Activated CD4-positive, alpha-beta memory T cell treated with anti-CD3 and anti-CD28 coated beads for 36 hours (primary cell): Measurements from ENCODE around the gene CLEC4M. TPM values are rescaled to one million over a fixed set of nuclear protein-coding genes. Genes with fewer than 3 reads are reported as not detected.

Source experiments
- CTCF ChIA-PET: fragments of 350-600 bp; sonication (Branson Sonifier 250); formaldehyde crosslinking; loops from one replicate; lab custom pipeline; 2021; ENCODE audit warnings: antibody characterized with exemption, inconsistent platforms; lab: Charles Lee
- POLR2A ChIA-PET: fragments of 350-600 bp; sonication (Branson Sonifier 250); formaldehyde crosslinking; loops from one replicate; lab custom pipeline; 2021; ENCODE audit warnings: antibody characterized with exemption; lab: Charles Lee
- DNase-seq: peaks from one replicate; pipeline ENCODE4 v3.0.0-alpha.2; 2020
- H3K27ac Mint-ChIP-seq: one replicate; pipeline ENCODE4 v1.8.0; 2021; ENCODE audit warnings: mixed read lengths
- H3K27me3 Mint-ChIP-seq: one replicate; pipeline ENCODE4 v1.8.0; 2021; ENCODE audit warnings: mixed read lengths
- H3K36me3 Mint-ChIP-seq: one replicate; pipeline ENCODE4 v1.8.0; 2021; ENCODE audit warnings: mixed read lengths
- H3K4me1 Mint-ChIP-seq: one replicate; pipeline ENCODE4 v1.8.0; 2021; ENCODE audit warnings: low read depth, mixed read lengths
- H3K4me3 Mint-ChIP-seq: one replicate; pipeline ENCODE4 v1.8.0; 2021; ENCODE audit warnings: mild to moderate bottlenecking, mixed read lengths
- H3K9me3 Mint-ChIP-seq: one replicate; pipeline ENCODE4 v1.8.0; 2021; ENCODE audit warnings: mixed read lengths
- intact Hi-C: fragments of 100-400 bp; cut with micrococcal nuclease; formaldehyde crosslinking; loops from one replicate; pipeline ENCODE4 v1.15.1; 2023
- total RNA-seq, 2 experiments: library from RNA; stranded (reverse); gene quantifications; one replicate each; pipeline ENCODE4 v1.2.3, GENCODE V29; 2021

Gene CLEC4M
- total RNA-seq, 2 experiments from 2014 or later = not detected

- intact Hi-C loops = no loop called here
- Mint-ChIP-seq H3K27me3 (peaks cover 49% of the 10 kb centered on the region), H3K4me1 (peaks cover 9% of the 10 kb centered on the region), H3K27ac (no peak overlapping the region), H3K9me3 (no peaks in the 10 kb centered on the region), H3K4me3 (no peak overlapping the region), H3K36me3 (no peaks in the 10 kb centered on the region)
- ChIA-PET POLR2A (no interaction called here), CTCF (interaction anchor here (0.7 kb wide), 1 partner anchor 51 kb away, joined by 4 read pairs; the partner anchor contains the start of gene TRAPPC5)
- DNase-seq = no peak
Measured at GRCh38 chr19:7731615-7732014, 31.4 kb upstream of the CLEC4M start.

- no peak within 1 kb of the TSS for H3K27ac Mint-ChIP-seq
Measured at GRCh38 chr19:7732045-7732444, 31.0 kb upstream of the CLEC4M start, which contains the start of gene CLEC4G. TSS of gene CLEC4G (minus strand) at chr19:7732110. CDS start at chr19:7732102, 8 bp downstream.

GRCh38 chr19:7733376-7733775, 29.7 kb upstream of the CLEC4M start:
- Mint-ChIP-seq H3K4me3 (no peak overlapping the region), H3K27ac (no peak overlapping the region), H3K27me3 (peaks cover 43% of the 10 kb centered on the region), H3K4me1 (peaks cover 20% of the 10 kb centered on the region), H3K36me3 (no peaks in the 10 kb centered on the region), H3K9me3 (no peaks in the 10 kb centered on the region)
- no peak for DNase-seq
- CTCF ChIA-PET = no interaction called here
- POLR2A ChIA-PET = no interaction called here
- intact Hi-C loops = no loop called here

More at GRCh38 chr19:7732045-7732444, 31.0 kb upstream of the CLEC4M start, which contains the start of gene CLEC4G:
- Mint-ChIP-seq H3K36me3 (no peaks in the 10 kb centered on the region), H3K4me1 (peaks cover 11% of the 10 kb centered on the region), H3K4me3 (no peak within 1 kb of the TSS), H3K9me3 (no peaks in the 10 kb centered on the region), H3K27me3 (peaks cover 49% of the 10 kb centered on the region)
- no peak for DNase-seq
- ChIA-PET POLR2A (no interaction called here), CTCF (interaction anchor here (0.7 kb wide), 1 partner anchor 51 kb away, joined by 4 read pairs; the partner anchor contains the start of gene TRAPPC5)
- intact Hi-C loops = no loop called here

- H3K4me3 Mint-ChIP-seq = no peak overlapping the region
- H3K27me3 Mint-ChIP-seq = peaks cover 39% of the 10 kb centered on the region
- no peaks in the 10 kb centered on the region for H3K36me3 Mint-ChIP-seq
- CTCF ChIA-PET = no interaction called here
- intact Hi-C loops = no loop called here
- POLR2A ChIA-PET = no interaction called here
- no peaks in the 10 kb centered on the region for H3K9me3 Mint-ChIP-seq
- peaks cover 18% of the 10 kb centered on the region for H3K4me1 Mint-ChIP-seq
- DNase-seq = no peak
- H3K27ac Mint-ChIP-seq = no peak overlapping the region
Measured at GRCh38 chr19:7734220-7735203, 28.5 kb upstream of the CLEC4M start.

- POLR2A ChIA-PET = interaction anchor here (0.7 kb wide), 1 partner anchor 12 kb away, joined by 4 read pairs; no protein-coding TSS in a partner anchor
Measured at GRCh38 chr19:7736148-7736547, 26.9 kb upstream of the CLEC4M start.

GRCh38 chr19:7737215-7737614, 25.8 kb upstream of the CLEC4M start:
- CTCF ChIA-PET = interaction anchor here (1.5 kb wide), 1 partner anchor 14 kb away, joined by 4 read pairs; no protein-coding TSS in a partner anchor
- intact Hi-C loops = no loop called here
- Mint-ChIP-seq H3K36me3 (no peaks in the 10 kb centered on the region), H3K4me1 (peaks cover 11% of the 10 kb centered on the region), H3K27ac (no peak overlapping the region), H3K27me3 (peaks cover 41% of the 10 kb centered on the region), H3K9me3 (no peaks in the 10 kb centered on the region), H3K4me3 (no peak overlapping the region)
- POLR2A ChIA-PET = interaction anchor here (0.7 kb wide), 1 partner anchor 314 kb away, joined by 4 read pairs; no protein-coding TSS in a partner anchor
- DNase-seq = peak; percentile 14

More at GRCh38 chr19:7736148-7736547, 26.9 kb upstream of the CLEC4M start:
- no peak for DNase-seq
- Mint-ChIP-seq H3K9me3 (no peaks in the 10 kb centered on the region), H3K36me3 (no peaks in the 10 kb centered on the region), H3K4me1 (peaks cover 11% of the 10 kb centered on the region), H3K27me3 (peaks cover 44% of the 10 kb centered on the region), H3K27ac (no peak overlapping the region), H3K4me3 (no peak overlapping the region)
- CTCF ChIA-PET = interaction anchor here (1.5 kb wide), 1 partner anchor 16 kb away, joined by 4 read pairs; no protein-coding TSS in a partner anchor
- intact Hi-C loops = no loop called here

- Mint-ChIP-seq H3K9me3 (no peaks in the 10 kb centered on the region), H3K27ac (peak overlapping the region; percentile 54), H3K27me3 (peaks cover 46% of the 10 kb centered on the region), H3K4me1 (peaks cover 11% of the 10 kb centered on the region), H3K4me3 (no peak overlapping the region), H3K36me3 (no peaks in the 10 kb centered on the region)
- DNase-seq = peak; percentile 76
- ChIA-PET POLR2A (interaction anchor here (0.7 kb wide), 1 partner anchor 315 kb away, joined by 4 read pairs; no protein-coding TSS in a partner anchor), CTCF (no interaction called here)
- intact Hi-C loops = loop anchor here (1.0 kb wide), 3 partner anchors 13 to 39 kb away; no protein-coding TSS in a partner anchor
Measured at GRCh38 chr19:7738023-7738422, 25.0 kb upstream of the CLEC4M start.

- no peaks in the 10 kb centered on the region for H3K9me3 Mint-ChIP-seq
- no peak overlapping the region for H3K27ac Mint-ChIP-seq
- H3K4me1 Mint-ChIP-seq = peaks cover 11% of the 10 kb centered on the region
- intact Hi-C loops = no loop called here
- H3K4me3 Mint-ChIP-seq = no peak overlapping the region
- no peaks in the 10 kb centered on the region for H3K36me3 Mint-ChIP-seq
- ChIA-PET POLR2A (no interaction called here), CTCF (no interaction called here)
- peaks cover 49% of the 10 kb centered on the region for H3K27me3 Mint-ChIP-seq
- no peak for DNase-seq
Measured at GRCh38 chr19:7739211-7739755, 23.8 kb upstream of the CLEC4M start.

GRCh38 chr19:7739801-7740681, 23.0 kb upstream of the CLEC4M start:
- CTCF ChIA-PET = no interaction called here
- Mint-ChIP-seq H3K9me3 (no peaks in the 10 kb centered on the region), H3K4me1 (peaks cover 11% of the 10 kb centered on the region), H3K27me3 (peaks cover 52% of the 10 kb centered on the region), H3K4me3 (no peak overlapping the region), H3K36me3 (no peaks in the 10 kb centered on the region), H3K27ac (no peak overlapping the region)
- no peak for DNase-seq
- intact Hi-C loops = no loop called here
- POLR2A ChIA-PET = no interaction called here

- Mint-ChIP-seq H3K4me3 (no peak overlapping the region), H3K4me1 (peaks cover 11% of the 10 kb centered on the region), H3K27ac (no peak overlapping the region), H3K9me3 (no peaks in the 10 kb centered on the region), H3K27me3 (peaks cover 50% of the 10 kb centered on the region), H3K36me3 (no peaks in the 10 kb centered on the region)
- POLR2A ChIA-PET = no interaction called here
- intact Hi-C loops = no loop called here
- no peak for DNase-seq
- CTCF ChIA-PET = no interaction called here
Measured at GRCh38 chr19:7740682-7741054, 22.4 kb upstream of the CLEC4M start.

- Mint-ChIP-seq H3K9me3 (no peaks in the 10 kb centered on the region), H3K27ac (no peak overlapping the region), H3K4me3 (no peak overlapping the region), H3K27me3 (peaks cover 55% of the 10 kb centered on the region), H3K4me1 (peaks cover 5% of the 10 kb centered on the region), H3K36me3 (no peaks in the 10 kb centered on the region)
- CTCF ChIA-PET = no interaction called here
- no peak for DNase-seq
- POLR2A ChIA-PET = no interaction called here
- intact Hi-C loops = no loop called here
Measured at GRCh38 chr19:7742575-7742974, 20.5 kb upstream of the CLEC4M start.
